ENCODE measurements around the gene ELOVL1.

ELOVL1 gene

DNA sequence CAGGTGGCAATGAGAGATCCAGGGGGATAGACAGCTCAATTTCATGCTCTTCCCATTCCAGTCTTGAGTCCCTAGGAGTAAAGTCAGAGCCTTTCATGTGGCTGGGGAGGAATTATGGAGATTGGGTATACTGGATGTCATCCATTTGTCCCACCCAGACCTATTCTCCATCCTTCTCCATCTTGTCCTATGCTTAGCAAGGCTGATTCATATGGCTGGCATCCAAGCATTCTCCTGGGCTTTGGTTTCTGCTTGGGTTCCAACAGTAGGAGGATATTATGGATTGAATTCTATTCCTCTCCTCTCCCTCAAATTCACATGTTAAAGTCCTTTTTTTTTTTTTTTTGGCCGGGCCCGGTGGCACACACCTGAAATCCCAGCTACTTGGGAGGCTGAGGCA, 12.9 kb downstream of the ELOVL1 start:
- DNase-seq (ENCODE audit: low read depth in 2 of 2), result no peak

DNA sequence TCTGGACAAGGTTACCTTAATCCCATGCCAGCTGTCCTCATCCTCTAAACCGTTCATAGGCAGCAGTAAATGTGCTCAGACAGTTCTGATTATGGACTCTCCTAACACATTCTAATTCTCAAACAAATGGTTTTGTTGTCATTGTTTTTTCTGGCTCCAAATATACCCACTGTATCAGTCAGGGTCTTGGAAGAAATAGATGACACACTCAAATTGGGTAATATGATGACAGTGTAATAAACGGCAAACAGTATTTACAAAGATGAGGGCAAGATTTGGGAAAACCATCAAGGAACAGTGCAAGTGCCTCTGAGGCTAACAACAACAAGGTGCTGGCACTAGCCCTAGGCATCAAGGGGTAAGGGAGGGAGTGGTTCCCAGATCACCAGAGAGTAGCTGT, 13.3 kb downstream of the ELOVL1 start:
- no peak for DNase-seq (ENCODE audit: low read depth in 2 of 2)

DNA sequence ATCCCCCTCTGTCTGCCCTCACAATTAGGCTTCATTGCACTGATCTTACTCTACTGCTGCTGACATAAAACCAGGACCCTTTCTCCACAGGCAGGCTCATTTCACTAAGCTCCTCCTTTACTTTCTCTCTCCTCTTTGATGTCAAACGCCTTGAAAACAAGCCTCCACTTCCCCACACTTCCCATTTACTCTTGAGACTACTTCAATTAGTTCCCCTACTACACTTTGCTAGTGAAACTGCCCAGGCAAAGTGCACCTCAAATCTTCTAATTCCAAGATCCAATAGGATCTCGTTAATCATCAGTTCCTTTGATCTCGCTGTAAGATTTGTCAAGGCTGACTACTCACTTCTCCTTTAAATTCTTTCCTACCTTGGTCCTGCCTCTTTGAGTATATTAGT, 14.9 kb downstream of the ELOVL1 start:
- no peak for DNase-seq (ENCODE audit: low read depth in 2 of 2)

DNA sequence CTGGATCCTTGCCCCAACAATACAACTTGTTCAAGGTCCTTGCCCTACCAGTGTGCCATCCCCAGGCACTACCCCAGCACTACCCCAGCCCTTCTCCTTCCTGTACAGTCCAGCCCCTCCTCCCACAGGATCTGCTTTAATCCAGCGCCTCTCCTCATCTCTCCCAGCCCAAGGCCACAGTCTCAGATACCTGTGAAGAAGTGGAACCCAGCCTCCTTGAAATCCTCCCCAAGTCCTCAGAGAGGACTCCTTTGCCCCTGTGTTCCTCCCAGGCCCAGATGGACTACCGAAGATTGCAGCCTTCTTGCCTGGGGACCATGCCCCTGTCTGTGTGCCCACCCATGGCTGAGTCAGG, 15.5 kb downstream of the ELOVL1 start:
- no peak for DNase-seq (ENCODE audit: low read depth in 2 of 2)

DNA sequence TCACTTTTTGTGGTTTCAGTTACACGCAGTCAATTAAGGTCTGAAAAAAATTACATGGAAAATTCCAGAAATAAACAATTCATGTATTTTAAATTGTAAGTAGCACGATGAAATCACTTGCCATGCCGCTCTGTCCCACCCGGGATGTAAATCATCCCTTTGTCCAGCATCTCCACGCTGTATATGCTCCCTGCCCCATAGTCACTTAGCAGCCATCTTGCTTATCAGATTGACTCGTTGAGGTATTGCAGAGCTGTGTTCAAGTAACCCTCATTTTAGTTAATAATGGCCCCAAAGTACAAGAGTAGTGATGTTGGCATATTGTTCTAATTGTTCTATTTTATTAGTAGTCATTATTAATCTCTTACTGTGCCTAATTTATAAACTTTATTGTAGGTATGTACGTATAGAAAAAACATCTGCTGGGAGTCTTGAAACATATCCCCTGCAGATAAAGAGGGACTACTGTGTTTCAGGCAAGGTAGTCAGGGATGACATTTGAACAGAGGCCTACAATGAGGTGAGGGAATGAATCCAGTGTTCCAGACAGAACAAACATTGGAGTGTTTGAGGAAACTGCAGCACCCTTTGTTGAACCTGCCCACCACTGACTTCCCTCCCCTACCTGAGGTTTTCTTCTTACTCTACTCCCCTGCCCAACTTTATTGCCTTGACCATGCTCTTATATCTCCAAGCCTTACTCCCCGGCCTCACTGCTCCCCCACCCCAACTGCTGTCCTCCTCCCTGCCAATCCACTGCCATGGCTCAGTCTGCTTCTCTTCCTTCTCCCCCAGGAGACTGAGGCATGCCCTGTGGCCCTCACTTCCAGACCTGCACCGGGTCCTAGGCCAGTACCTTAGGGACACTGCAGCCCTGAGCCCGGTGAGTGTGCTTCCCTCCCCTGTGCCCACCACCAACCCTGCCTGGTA, 16.1 kb downstream of the ELOVL1 start:
- no peak for DNase-seq (ENCODE audit: low read depth in 2 of 2)

DNA sequence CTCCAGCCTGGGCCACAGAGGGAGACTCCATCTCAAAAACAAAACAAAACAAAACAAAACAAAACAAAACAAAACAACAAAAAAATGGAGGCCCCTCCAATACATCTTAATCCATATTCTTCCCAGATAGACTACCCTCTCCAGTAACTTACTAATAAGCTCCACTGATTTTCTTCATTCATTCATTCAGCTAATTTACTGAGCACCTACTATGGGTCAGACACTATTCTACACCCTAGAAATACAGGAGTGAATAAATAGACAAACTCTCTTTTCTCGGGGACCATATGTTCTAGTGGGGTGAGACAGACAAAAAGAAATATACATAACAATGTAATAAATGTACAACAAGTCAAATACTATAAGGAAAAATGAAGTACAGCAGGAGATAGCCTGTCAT, 16.8 kb downstream of the ELOVL1 start:
- DNase-seq (ENCODE audit: low read depth in 2 of 2), result no peak

DNA sequence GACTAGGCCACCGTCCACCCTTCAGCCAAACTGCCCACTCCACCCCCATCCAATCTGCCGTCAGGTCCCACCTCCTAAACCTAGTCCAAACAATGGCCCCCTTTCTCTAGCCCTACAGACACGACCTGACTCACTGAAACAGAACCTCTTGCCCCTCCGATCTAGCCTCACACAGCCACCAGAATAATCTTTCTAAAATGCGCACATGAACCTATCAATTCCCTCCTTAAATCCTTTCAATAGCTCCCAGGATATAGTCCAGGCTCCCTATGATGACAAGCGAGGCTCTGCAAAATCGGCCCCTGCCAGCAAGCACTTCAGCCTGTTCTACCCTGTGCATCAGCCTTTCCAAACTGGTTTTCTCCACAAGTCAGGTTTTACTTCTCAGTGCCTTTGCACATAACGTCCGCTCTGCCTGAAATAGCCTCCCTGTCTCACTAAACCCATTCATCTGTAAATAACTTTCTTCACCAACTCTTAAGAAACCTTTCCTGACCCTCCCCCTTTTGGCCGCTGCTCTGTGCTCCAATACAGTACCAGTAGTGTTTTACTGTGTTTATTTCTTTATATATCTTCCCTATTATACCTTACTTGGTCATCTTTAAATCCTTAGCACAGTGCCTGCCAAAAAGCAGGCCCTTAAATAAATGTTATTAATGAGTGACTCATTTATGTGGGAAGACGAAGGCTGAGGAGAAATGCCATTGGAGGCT, 18.1 kb downstream of the ELOVL1 start:
- no peak for DNase-seq (ENCODE audit: low read depth in 2 of 2)

DNA sequence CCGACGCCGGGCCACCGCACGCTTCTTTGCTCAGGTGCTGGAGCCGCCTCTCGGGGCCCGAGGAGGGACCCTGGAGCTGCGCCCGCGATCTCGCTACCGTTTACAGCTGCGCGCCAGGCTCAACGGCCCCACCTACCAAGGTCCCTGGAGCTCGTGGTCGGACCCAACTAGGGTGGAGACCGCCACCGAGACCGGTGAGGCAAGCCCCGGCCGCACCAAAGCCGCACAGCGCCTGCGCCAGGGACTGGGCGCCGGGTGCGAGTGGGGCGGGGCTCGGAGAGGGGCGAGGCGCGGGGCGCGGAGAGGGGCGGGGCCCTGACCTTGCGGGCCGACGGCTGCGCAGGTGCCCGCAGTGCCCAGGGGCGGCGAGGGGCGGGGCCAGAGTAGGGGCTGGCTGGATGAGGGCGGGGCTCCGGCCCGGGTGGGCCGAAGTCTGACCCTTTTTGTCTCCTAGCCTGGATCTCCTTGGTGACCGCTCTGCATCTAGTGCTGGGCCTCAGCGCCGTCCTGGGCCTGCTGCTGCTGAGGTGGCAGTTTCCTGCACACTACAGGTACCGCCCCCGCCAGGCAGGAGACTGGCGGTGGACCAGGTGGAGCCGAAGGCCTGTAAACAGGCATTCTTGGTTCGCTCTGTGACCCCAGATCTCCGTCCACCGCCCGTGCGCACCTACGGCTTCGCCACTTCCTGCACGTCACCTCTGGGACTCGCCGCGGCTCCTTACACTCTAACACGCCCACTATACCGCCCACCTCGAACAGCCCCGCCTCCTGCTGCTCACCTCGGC, 18.8 kb downstream of the ELOVL1 start:
- peak in 1 of 2 donors; percentile 44 for DNase-seq (ENCODE audit: low read depth in 2 of 2)

DNA sequence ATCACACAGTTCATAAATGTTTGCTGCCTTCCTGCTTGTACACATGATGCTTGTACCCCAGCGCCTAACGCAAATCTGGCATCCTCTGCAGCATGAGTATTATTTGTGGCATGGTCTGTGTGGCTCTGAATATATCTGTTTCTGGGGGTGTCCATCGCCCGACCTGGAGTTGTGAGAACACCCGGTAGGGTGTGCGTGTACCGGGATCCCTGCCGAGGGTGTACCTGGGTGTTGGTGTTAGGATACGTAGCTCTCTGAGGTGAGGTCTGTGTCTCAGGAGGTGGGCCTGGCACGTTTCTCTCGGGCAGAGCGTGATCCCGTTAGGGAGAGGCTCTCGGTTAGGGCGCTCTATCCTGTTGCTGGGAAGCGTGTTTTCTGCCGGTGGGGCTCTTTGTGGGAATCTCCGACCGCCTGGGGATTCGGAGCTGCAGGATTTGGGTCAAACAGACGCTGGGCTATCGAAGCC, 19.4 kb downstream of the ELOVL1 start:
- DNase-seq (ENCODE audit: low read depth in 2 of 2), result no peak

DNA sequence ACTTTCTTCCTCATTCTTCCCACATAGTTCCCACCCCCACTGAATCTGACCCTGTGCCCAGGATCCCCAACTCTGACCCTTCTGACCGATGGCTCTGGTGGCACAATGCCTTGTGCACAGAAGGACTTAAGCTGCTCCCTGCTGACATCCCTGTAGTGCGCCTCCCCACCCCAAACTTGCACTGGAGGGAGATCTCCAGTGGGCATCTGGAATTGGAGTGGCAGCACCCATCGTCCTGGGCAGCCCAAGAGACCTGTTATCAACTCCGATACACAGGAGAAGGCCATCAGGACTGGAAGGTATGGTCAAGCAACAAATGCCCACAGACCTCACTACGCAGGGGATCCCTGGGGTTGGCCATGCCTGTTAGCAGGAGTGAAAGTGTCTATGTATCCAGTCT, 21.2 kb downstream of the ELOVL1 start:
- DNase-seq (ENCODE audit: low read depth in 2 of 2), result no peak

DNA sequence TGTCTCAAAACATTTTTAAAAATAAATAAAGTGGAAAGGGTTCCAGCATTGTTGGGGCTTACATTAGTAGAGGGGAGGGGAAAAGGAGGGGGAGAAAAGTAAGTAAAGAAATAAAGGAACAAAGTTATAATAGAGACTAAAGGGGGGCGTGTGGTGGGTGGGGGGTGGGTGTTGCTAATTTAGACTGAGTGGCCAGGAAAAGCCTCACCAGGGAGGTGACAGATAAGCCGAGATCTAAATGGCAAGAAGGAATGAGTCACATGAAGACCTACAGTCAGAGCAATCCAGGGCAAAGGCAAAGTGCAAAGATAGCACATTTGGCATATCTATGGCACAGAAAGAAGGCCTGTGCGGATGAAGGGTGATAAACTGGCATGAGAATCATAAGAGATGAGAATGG, 22.7 kb downstream of the ELOVL1 start:
- no peak for DNase-seq (ENCODE audit: low read depth in 2 of 2)

DNA sequence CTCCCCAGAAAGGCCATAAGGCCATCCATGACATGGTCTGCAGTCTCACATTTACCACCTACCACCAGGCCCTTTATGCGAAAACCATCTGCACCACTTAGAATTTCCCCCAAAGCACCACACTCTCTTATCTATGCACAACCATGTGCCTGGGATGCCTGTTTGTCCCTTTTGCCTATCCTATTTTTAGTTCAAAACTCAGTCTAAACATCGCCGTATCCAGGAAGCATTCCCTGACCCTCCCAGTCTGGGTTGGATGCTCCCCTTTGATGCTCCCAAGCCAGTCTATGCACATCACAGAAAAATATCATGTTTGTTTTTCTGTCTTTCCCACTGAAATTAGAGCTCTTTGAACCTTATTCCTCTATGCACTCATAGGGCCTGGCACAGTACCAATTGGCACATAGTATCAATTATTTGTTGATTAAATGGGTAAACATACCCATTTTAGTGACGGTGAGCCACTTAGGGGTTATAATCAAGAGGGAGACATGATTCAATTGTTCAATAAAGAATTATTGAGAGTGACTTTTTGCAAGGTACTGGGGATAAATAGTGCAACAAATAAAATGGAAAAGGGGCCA, 23.5 kb downstream of the ELOVL1 start:
- DNase-seq (ENCODE audit: low read depth in 2 of 2), result no peak

DNA sequence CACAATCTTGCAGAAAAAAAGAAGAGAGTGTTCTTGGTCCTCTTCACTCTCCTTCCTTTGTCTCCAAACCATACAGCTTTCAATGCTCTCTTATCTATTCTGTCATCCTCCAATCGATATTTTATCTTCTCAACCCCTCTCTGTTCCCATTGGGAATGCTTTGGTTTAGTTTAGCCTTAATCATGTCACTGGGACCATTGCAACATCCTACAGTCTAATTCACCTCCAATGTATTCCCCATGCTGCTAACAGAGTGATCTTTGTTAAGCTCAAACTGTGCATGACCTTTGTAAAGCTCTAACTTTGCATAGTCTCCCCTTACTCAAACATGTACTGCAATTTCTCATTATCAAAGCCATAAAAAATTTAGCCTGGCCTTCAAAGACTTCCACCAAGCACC, 27.3 kb downstream of the ELOVL1 start:
- DNase-seq (ENCODE audit: low read depth in 2 of 2), result no peak

DNA sequence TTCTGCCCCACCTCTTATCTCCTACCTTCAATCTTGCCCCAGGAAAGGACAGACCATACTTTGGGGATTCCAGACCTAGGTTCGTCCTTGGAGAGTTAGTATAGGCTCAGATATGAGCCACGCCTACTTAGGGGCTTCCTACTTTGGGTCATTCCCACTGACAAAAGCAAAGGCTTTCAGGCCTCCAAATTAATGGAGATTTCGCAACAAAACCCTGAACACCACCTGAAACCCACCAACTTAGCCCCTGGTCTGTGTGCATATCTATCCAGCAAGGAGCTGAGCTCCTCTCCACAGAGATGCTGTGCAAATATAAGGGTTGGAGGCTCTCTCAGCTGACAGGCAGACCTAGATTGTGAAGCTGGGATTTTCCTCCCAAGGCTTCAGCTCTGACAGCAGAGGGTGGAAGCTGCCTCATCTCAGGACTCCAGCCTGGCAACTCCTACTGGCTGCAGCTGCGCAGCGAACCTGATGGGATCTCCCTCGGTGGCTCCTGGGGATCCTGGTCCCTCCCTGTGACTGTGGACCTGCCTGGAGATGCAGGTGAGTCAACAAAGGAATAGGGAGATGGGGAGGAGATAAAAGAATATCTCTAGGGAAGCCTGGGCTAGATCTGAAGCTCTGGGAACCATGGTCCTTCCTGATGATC, 28.1 kb downstream of the ELOVL1 start:
- no peak for DNase-seq (ENCODE audit: low read depth in 2 of 2)

DNA sequence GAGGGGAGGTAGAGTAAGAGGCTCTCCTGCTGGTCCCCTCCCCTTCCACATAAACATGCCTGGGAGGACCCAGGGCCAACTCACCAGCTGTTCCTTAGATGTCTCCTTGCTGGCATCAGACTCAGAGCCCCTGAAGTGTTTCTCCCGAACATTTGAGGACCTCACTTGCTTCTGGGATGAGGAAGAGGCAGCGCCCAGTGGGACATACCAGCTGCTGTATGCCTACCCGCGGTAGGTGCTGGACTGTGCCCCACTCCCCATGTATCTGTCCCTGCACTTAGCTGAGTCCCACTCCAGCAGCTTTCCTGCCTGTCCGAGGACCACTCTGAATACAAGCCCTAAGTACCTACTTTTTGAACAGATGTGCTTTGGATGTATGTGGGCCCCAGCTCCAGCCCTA, 29.8 kb downstream of the ELOVL1 start:
- DNase-seq (ENCODE audit: low read depth in 2 of 2), result no peak

DNA sequence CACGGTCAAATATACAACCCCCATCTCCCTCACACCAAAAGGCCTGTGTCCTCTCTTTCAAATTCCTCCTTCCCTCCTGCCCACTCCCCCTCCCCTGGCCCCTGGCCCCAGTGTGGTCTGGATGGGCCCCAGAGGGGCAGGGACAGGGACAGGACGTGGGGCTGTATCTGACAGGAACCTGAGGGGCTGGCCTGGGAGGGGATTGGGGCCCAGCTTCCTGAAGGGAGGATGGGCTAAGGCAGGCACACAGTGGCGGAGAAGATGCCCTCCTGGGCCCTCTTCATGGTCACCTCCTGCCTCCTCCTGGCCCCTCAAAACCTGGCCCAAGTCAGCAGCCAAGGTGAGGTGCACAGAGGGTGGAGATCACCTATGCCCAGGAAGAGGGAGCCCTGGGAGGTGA, 30.2 kb downstream of the ELOVL1 start, which contains the start of gene MPL:
TSS of gene MPL (plus strand) at position 231 of the 400 bp plus-strand sequence. CDS start at position 262, 31 bp downstream.
- DNase-seq (ENCODE audit: low read depth in 2 of 2), result no peak

DNA sequence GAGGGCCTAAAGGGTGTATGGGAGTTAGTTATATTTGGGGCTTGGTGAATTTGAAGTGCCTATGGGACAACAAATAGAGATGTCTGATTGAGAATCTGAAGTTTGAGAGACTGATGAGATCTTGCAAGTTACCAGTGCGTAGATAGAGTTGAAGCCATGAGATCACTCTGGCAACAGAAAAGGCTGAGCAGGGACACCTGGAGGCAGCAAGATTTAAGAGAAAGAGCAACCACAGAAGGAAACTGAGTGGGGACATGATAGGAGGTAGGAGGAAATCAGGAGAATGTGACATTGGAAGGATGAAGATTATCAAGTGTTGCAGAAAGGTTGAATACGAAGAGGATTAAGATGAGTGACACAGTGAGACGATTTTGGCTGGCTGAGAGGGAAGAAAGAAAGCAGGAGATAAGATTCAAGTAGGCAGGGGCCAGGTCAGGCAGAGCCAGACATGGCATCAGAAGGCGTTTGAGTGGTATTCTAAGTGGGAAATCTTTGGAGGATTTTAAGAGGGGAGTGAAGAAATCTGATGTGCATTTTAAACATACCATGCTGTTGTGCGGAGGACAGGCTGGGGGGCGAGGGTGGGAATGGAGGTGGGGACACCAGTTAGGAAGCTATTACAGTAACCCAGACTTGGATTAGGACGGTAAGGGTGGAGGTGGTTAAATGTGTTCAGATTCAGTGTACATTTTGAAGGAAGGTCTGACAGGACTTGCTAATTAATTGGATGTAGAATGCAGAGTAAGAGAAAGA, 33.2 kb downstream of the ELOVL1 start:
- DNase-seq (ENCODE audit: low read depth in 2 of 2), result no peak

DNA sequence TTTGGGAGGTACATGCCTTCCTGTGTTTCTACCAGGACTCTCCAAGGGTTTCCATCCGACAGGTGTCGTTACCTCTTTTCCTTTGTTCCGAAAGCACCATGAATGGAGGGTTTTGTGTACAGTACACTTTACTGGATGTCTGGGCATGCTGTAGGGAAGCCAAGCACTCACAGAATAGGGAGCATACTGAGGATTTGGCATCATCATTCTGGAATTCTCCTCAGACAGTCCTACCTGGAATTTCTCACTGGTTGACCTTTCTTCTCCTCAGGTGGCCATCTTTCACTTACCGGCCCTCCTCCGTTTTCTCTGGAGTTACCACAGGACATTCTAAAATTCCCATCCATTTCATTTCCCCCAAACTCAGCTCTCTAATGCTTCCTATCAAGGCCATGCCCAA, 36.1 kb downstream of the ELOVL1 start:
- no peak for DNase-seq (ENCODE audit: low read depth in 2 of 2)

DNA sequence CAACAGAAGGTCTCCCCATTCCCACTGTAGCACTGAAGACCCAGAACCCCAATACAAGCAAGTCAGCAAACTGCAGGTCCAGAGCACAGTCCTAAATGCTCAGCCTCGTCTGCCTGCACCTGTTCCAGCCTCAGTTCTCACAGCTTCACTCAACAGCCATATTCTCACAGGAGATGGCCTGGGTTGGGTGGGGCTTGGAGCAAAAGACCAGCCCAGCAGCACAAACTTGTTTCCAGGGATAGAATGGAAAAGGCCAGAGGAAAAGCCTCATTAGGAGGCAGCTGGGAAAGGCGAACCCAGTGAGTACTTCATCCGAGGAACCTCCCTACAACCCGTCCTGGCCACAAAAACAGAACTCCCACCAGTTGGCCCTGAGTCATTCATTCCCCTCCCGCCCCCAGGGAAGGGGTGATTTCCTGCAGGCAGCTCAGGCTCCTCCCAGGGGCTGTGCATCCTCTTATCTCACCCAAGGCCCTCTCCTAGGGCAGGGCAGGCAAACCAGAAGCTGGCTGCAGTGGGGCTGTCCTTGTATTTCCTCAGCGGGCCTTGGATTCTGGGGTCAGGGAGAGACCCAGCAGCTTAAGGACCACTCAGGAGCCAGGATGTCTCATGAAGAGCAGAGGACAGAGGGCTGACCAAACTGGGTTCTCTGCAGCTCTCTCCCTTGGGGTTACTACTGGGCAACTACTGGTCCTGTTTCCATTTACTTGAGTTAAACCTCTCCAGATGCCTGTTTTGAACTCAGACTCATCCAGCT, 37.6 kb downstream of the ELOVL1 start:
- peak; percentile 44 to 67 for DNase-seq (ENCODE audit: low read depth in 2 of 2)

Data from stimulated activated CD8-positive, alpha-beta memory T cell treated with anti-CD3 and anti-CD28 coated beads, Interleukin-2, amount 100 ng/mL, for 48 hours (primary cell).